Aortic smooth muscle cell (primary cell): ENCODE results near the gene DUX4. TPM values are rescaled to one million over a fixed set of nuclear protein-coding genes. Genes with fewer than 3 reads are reported as not detected.

Experiments
- total RNA-seq: library from RNA; depleted of rRNA; stranded (reverse); fragments of >200 nt; gene quantifications from 2 replicates; pipeline ENCODE4 v1.2.3, GENCODE V29; 2014

The DUX4 gene
- total RNA-seq, result not detected in 2 replicates

DNA sequence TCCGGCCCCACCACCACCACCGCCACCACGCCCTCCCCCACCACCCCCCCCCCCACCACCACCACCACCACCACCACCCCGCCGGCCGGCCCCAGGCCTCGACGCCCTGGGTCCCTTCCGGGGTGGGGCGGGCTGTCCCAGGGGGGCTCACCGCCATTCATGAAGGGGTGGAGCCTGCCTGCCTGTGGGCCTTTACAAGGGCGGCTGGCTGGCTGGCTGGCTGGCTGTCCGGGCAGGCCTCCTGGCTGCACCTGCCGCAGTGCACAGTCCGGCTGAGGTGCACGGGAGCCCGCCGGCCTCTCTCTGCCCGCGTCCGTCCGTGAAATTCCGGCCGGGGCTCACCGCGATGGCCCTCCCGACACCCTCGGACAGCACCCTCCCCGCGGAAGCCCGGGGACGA is at the start of gene DUX4:
Gene DUX4, plus strand, starts transcription at position 347 of the 400 bp plus-strand sequence. Its CDS starts 0 bp downstream, at position 347.

Other genes starting within 250 kb of the DUX4 start
- gene FRG1, start 232.9 kb upstream of the DUX4 start, total RNA-seq, result 27.1 and 28.7 TPM in 2 replicates
- not detected in 2 replicates for gene FRG2, start 146.5 kb upstream of the DUX4 start, total RNA-seq
- not detected in 2 replicates for gene DBET, start 109.3 kb upstream of the DUX4 start, total RNA-seq